HEK293T (cell line): ENCODE data around the gene FGGY.

Experiments
- CTCF ChIA-PET: fragments of 350-600 bp; formaldehyde crosslinking; extraction: SDS; loops from one replicate; lab custom pipeline; 2021; ENCODE audit warnings: antibody characterized with exemption, inconsistent platforms; lab: Yijun Ruan, JAX
- POLR2A ChIA-PET: fragments of 350-600 bp; formaldehyde crosslinking; extraction: SDS; loops from one replicate; lab custom pipeline; 2020; ENCODE audit warnings: antibody characterized with exemption, inconsistent platforms; lab: Yijun Ruan, JAX
- DNase-seq: peaks from one replicate; pipeline ENCODE4 v3.0.0; 2012; ENCODE audit warnings: mixed read lengths; ENCODE audit errors: extremely low spot score
- ARNT ChIP-seq: fragments of 450-650 bp; IDR thresholded peaks from 2 replicates; pipeline ENCODE4 v1.6.1; 2017; ENCODE audit warnings: mild to moderate bottlenecking
- BHLHE40 ChIP-seq: fragments of 450-650 bp; IDR thresholded peaks from 2 replicates; pipeline ENCODE4 v1.6.1; 2016; ENCODE audit warnings: mild to moderate bottlenecking, moderate library complexity, borderline replicate concordance
- CTBP1 ChIP-seq: fragments of 450-650 bp; IDR thresholded peaks from 2 replicates; pipeline ENCODE4 v1.6.1; 2016; ENCODE audit warnings: borderline replicate concordance
- ELF4 ChIP-seq: fragments of 450-650 bp; IDR thresholded peaks from 2 replicates; pipeline ENCODE4 v1.6.1; 2017; ENCODE audit warnings: antibody characterized with exemption
- FOXA1 ChIP-seq: fragments of 450-650 bp; IDR thresholded peaks from 2 replicates; pipeline ENCODE4 v1.6.1; 2016; ENCODE audit warnings: mild to moderate bottlenecking
- FOXK2 ChIP-seq: fragments of 450-650 bp; IDR thresholded peaks from 2 replicates; pipeline ENCODE4 v1.6.1; 2016; ENCODE audit warnings: mild to moderate bottlenecking
- FOXM1 ChIP-seq: fragments of 450-650 bp; IDR thresholded peaks from 2 replicates; pipeline ENCODE4 v1.6.1; 2017; ENCODE audit warnings: mild to moderate bottlenecking, borderline replicate concordance
- HDGF ChIP-seq: fragments of 450-650 bp; IDR thresholded peaks from 2 replicates; pipeline ENCODE4 v1.6.1; 2017; ENCODE audit warnings: antibody characterized with exemption, borderline replicate concordance
- L3MBTL2 ChIP-seq: fragments of 450-650 bp; conservative IDR thresholded peaks from 2 replicates; pipeline ENCODE4 v1.6.1; 2016; ENCODE audit warnings: mild to moderate bottlenecking
- LEF1 ChIP-seq: fragments of 450-650 bp; IDR thresholded peaks from 2 replicates; pipeline ENCODE4 v1.6.1; 2017; ENCODE audit warnings: mild to moderate bottlenecking, borderline replicate concordance
- NFRKB ChIP-seq: fragments of 450-650 bp; IDR thresholded peaks from 2 replicates; pipeline ENCODE4 v1.6.1; 2016; ENCODE audit warnings: mild to moderate bottlenecking, moderate library complexity
- PKNOX1 ChIP-seq: fragments of 450-650 bp; IDR thresholded peaks from 2 replicates; pipeline ENCODE4 v1.6.1; 2016
- SP1 ChIP-seq: fragments of 450-650 bp; IDR thresholded peaks from 2 replicates; pipeline ENCODE4 v1.6.1; 2017
- SUZ12 ChIP-seq: fragments of 450-650 bp; IDR thresholded peaks from 2 replicates; pipeline ENCODE4 v1.6.1; 2016; ENCODE audit warnings: mild to moderate bottlenecking
- TARDBP ChIP-seq: fragments of 450-650 bp; IDR thresholded peaks from 2 replicates; pipeline ENCODE4 v1.6.1; 2016
- ZNF384 ChIP-seq: fragments of 450-650 bp; IDR thresholded peaks from 2 replicates; pipeline ENCODE4 v1.6.1; 2016

Gene FGGY

GRCh38 chr1:59309392-59309791, 12.5 kb downstream of the FGGY start:
- no peak for DNase-seq
- TF ChIP-seq L3MBTL2: no peak
- no peak for TF ChIP-seq LEF1
- no peak for TF ChIP-seq BHLHE40
- TF ChIP-seq SP1: no peak
- no peak for TF ChIP-seq FOXK2
- TF ChIP-seq PKNOX1: no peak
- TF ChIP-seq NFRKB: no peak
- no peak for TF ChIP-seq ZNF384
- TF ChIP-seq HDGF: no peak
- no peak for TF ChIP-seq FOXA1
- TF ChIP-seq SUZ12: no peak
- TF ChIP-seq TARDBP: no peak
- TF ChIP-seq FOXM1: no peak
- ChIA-PET POLR2A (no interaction called here), CTCF (interaction anchor here (0.6 kb wide), 1 partner anchor 11 kb away, joined by 3 read pairs; no protein-coding TSS in a partner anchor)

GRCh38 chr1:59309795-59310548, 13.1 kb downstream of the FGGY start:
- no peak for DNase-seq
- POLR2A ChIA-PET: no interaction called here

GRCh38 chr1:59310549-59311250, 13.8 kb downstream of the FGGY start:
- POLR2A ChIA-PET: no interaction called here
- CTCF ChIA-PET: interaction anchor here (0.7 kb wide), 1 partner anchor 387 kb away, joined by 4 read pairs; no protein-coding TSS in a partner anchor
- TF ChIP-seq TARDBP (no peak), SUZ12 (no peak), SP1 (no peak), ELF4 (no peak), LEF1 (no peak), PKNOX1 (no peak), ARNT (no peak), ZNF384 (no peak)
- DNase-seq: no peak

More at GRCh38 chr1:59309795-59310548, 13.1 kb downstream of the FGGY start:
- CTCF ChIA-PET: interaction anchor here (0.6 to 0.7 kb wide), 2 partner anchors 12 to 388 kb away, joined by 3 to 7 read pairs; no protein-coding TSS in a partner anchor
- TF ChIP-seq ELF4: no peak
- no peak for TF ChIP-seq L3MBTL2
- TF ChIP-seq ARNT: no peak
- no peak for TF ChIP-seq SUZ12
- no peak for TF ChIP-seq FOXM1
- no peak for TF ChIP-seq TARDBP
- no peak for TF ChIP-seq ZNF384
- no peak for TF ChIP-seq LEF1
- no peak for TF ChIP-seq PKNOX1
- TF ChIP-seq FOXA1: no peak
- TF ChIP-seq NFRKB: no peak

- CTCF ChIA-PET: interaction anchor here (0.6 kb wide), 1 partner anchor 345 kb away, joined by 3 read pairs; no protein-coding TSS in a partner anchor
- POLR2A ChIA-PET: no interaction called here
- TF ChIP-seq ARNT (no peak), PKNOX1 (no peak)
- DNase-seq: no peak
These were observed 18.1 kb downstream of the FGGY start for GRCh38 chr1:59314776-59315528.

- TF ChIP-seq FOXK2 (no peak), FOXA1 (no peak), SP1 (no peak), ZNF384 (no peak), FOXM1 (no peak), HDGF (no peak), PKNOX1 (no peak), SUZ12 (no peak), LEF1 (no peak), NFRKB (no peak), L3MBTL2 (no peak), ELF4 (no peak), CTBP1 (no peak), BHLHE40 (no peak), ARNT (no peak), TARDBP (no peak)
- ChIA-PET POLR2A (no interaction called here), CTCF (interaction anchor here (0.6 kb wide), 1 partner anchor 346 kb away, joined by 3 read pairs; no protein-coding TSS in a partner anchor)
- no peak for DNase-seq
These were observed 18.9 kb downstream of the FGGY start for GRCh38 chr1:59315529-59316463.
